HG03196 (cell line): ENCODE measurements around the gene SCAND1.
"Not testable (repeated sequence)": the region's sequence is repeated elsewhere in the genome, so short reads cannot be mapped to it uniquely, and the experiment has no call there.

Experiments
- ATAC-seq: cut with Tn5 transposase; IDR thresholded peaks from one replicate; pipeline ENCODE4 v1.9.1; 2021; ENCODE audit not compliant: unreplicated experiment

SCAND1 gene

GRCh38 chr20:35954200-35954906, at the start of gene SCAND1:
Gene SCAND1 (minus strand): TSS chr20:35954502. CDS start chr20:35954284, 218 bp downstream.
- peak; percentile 88 for ATAC-seq

DNA sequence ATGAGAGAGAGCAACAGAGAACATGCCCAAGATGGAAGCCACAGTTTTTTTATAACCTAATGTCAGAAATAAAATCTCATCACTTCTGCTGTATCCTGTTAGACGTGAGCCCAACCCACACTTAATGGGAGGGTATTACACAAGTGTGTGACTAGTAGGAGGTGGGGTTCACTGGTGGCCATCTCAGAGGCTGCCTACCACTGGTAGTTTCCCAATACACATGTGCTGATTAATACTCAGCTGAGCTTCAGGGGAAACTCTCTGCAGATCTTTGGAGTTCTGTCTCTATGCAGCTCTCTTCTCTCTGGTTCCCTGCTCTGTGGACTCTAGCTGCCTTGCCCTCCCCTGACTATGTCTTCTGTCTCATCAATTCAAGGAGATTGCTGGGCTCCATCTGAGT, 49.7 kb upstream of the SCAND1 start:
- no peak for ATAC-seq

GRCh38 chr20:36002855-36003254, 48.6 kb upstream of the SCAND1 start:
- no peak for ATAC-seq

DNA sequence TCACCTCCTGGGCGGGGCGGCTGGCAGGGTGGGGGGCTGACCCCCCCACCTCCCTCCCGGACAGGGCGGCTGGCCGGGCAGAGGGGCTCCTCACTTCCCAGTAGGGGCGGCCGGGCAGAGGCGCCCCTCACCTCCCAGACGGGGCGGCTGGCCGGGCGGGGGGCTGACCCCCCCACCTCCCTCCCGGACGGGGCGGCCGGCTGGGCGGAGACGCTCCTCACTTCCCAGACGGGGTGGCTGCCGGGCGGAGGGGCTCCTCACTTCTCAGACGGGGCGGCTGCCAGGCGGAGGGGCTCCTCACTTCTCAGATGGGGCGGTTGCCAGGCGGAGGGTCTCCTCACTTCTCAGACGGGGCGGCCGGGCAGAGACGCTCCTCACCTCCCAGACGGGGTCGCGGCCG, 47.0 kb upstream of the SCAND1 start:
- not testable (repeated sequence) for ATAC-seq

DNA sequence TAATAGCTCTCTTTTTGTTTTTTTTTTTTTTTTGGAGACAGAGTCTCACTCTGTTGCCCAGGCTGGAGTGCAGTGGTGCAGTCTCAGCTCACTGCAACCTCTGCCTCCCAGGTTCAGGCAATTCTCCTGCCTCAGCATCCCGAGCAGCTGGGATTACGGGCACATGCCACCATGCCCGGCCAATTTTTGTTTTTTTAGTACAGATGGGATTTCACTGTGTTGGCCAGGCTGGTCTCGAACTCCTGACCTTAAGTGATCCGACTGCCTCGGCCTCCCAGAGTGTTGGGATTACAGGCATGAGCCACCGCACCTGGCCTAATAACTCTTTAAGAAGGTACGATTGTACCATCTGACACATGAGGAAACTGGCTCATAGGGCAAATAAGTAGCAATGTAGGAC, 42.2 kb upstream of the SCAND1 start:
- ATAC-seq, result not testable (repeated sequence)

GRCh38 chr20:35994994-35995453, 40.7 kb upstream of the SCAND1 start:
- no peak for ATAC-seq

DNA sequence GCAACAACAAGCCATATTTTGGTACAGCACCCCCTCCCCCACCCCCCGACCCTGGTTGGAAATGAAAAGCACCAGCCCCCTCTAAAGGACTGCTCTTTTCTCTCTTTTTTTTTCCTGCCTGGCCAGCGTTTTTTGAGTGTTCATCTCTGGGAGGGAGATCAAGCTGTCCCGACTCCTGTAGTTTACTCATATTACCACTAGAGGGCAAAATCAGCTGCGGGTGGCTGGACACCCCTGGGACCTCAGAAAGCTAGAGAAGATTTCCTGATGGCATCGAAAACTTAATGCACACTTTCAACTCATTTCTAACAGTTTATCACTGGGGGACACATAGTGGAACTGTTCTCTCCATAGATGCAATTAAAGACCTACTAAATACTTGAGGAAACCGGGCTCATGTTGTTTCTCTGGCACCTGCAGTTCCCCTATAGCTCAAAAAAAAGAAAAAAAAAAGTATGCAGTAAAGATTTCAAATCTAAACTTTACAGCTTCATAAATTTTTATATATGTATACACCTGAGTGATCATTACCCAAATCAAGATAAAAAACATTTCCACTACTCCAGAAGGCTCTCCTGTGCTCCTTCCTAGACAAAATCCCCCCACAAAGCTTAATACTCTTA, 38.5 kb upstream of the SCAND1 start:
- ATAC-seq, result no peak

GRCh38 chr20:35991142-35991771, 37.0 kb upstream of the SCAND1 start:
- no peak for ATAC-seq

DNA sequence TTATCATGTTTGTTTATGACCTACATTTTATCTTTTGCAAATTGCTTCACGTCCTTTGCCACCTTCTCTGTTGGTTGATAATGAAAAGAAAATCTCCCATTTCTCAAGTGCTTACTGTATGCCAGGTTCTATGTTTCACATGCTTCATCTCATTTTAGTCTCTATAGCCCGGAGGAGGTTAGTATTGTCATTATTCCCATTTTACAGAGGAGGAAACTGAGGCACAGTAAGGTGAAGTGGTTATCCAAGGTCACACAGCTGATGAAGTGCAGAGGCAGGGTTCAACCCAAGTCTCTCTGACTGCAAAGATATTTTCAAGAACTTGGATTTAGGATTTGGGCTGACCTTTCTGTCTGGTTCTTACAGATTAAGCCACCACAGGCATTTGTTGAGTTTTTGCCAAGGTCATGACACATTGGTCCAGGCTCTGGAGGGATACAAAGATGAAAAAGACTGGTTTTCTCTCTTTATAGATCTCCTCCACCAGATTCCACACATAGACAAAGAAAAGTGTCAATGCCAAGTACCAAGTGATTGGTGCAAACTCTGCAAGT, 34.7 kb upstream of the SCAND1 start:
- no peak for ATAC-seq

GRCh38 chr20:35985806-35986205, 31.5 kb upstream of the SCAND1 start:
- ATAC-seq, result no peak

GRCh38 chr20:35984382-35984781, 30.1 kb upstream of the SCAND1 start:
- no peak for ATAC-seq

- ATAC-seq, result no peak
Observed at GRCh38 chr20:35981969-35982368, 27.7 kb upstream of the SCAND1 start.

DNA sequence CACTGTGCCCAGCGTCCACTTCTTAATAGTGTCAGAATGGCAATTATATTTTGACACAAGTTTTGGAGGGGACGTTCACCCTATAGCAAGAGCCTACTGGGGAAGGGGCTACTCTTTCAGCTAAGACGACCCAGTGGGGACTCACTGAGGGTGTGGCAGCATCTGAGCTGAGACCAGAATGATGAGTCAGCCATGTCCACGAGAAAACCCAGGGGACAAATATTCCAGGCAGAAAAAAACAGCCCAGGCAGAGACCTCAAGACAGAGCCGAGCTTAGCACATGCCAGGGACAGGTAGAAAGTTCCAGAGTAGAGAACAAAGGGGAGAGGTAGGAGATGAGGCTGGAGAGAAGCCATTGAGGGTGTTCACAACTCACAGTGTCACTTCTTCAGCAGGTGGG, 25.2 kb upstream of the SCAND1 start:
- ATAC-seq, result no peak

GRCh38 chr20:35978041-35978513, 23.8 kb upstream of the SCAND1 start:
- ATAC-seq, result no peak

DNA sequence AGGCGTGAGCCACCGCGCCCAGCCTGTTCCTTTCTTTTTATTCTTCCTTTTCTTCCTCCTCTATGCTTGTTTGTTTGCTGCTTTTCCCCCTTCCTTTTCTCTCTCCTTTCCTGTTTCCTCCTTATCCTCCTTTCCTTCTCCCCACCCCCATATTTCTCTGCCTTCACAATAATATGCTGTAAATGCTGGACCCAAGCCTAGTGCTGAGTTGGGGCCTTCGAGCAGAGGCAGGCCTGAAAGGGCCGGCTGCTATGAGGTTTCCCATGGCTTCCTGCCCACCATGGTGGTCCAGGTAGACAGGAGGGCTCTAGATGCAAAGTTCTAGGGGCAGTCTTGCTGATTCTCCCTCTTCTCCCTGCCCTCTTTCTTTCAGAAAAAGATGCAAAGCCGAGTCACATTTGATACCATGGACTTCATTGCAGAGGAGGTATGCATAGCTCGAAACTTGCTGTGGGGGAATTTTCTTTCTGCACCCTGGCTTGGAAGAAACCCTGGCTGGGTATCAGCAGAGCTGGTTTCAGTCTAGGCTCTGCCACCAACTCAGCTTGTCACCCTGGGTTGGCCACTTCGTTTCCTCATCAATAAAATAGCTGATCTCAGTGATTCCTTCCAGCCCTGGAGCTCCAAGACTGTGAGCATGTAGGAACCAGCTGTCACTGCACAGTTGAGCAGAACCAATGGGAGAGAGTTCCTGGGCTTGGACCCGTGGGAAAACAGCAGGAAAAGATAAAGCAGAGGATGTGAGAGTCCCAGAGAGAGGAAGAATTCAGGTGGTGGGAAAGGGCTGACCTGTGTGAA, 21.5 kb upstream of the SCAND1 start:
- ATAC-seq, result no peak

DNA sequence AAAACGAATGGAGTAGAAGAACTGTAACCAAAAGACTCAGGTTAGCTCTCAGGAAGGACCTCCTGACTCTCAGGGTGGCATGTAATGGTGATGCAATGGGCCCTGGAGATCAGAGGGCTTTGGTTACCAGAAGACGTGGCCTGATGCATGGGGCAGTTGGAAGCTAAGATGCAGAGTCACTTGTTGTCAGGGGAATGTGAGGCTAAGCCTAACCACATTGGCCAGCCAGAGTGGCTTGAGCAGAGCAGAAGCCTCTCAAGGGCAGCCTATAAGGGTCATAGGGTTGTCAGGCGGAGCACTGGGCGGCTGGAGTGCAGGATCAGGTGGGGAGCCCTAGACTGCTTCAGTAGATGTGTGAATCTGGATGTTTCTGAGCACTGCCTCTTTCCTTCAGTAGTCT, 20.0 kb upstream of the SCAND1 start:
- no peak for ATAC-seq

DNA sequence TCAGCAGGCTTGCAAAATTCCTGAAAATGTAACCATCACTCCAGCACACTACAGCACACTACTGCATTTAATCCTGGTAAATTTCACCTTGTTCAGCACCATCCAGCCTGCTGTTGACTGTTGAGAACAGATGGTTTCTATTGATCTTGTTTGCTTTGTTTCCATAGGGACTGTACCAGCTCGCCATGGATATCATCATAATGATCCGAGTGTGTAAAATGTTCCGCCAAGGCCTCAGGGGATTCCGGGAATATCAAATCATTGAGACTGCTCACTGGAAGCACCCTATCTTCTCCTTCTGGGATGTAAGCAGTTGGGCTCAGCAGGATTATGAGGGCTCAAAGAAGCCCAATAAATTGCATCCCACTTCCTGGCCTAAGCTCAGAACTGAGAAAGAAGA, 18.2 kb upstream of the SCAND1 start:
- ATAC-seq, result no peak

DNA sequence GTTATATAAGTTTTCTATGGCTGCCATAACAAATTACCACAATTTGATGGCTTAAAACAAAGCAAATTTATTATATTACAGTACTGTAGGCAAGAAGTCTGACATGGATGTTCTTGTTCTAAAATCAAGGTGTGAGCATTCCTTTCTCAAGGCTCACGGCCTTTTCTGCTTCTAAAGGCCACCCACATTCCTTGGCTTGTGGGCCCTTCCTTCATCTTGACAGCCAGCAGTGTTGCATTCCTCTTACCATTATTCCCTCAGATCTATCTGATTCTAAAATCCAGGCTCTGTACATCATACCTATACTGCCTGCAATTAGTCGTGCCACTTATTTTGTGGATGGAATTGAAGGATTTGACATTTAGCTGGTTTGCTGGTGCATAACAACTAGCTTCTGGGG, 17.7 kb upstream of the SCAND1 start:
- ATAC-seq, result no peak

DNA sequence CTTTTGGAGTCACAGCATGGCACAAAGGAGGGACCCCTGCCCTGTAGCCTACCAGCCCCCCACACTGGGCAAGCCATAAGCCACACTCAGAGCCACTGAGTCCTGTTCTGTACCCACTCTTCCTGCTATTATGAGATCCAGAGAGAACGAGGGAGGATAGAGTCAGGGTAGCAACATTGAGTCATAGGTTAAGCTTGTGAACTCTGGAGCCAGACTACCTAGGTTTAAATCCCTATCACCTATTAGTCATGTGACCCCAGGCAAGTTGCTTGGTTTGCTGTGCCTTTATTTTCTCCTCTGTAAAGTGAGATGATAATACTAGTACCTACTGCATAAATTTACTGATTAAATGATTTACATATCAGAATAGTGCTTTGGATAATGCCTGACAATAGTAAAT, 14.6 kb upstream of the SCAND1 start:
- ATAC-seq, result no peak

DNA sequence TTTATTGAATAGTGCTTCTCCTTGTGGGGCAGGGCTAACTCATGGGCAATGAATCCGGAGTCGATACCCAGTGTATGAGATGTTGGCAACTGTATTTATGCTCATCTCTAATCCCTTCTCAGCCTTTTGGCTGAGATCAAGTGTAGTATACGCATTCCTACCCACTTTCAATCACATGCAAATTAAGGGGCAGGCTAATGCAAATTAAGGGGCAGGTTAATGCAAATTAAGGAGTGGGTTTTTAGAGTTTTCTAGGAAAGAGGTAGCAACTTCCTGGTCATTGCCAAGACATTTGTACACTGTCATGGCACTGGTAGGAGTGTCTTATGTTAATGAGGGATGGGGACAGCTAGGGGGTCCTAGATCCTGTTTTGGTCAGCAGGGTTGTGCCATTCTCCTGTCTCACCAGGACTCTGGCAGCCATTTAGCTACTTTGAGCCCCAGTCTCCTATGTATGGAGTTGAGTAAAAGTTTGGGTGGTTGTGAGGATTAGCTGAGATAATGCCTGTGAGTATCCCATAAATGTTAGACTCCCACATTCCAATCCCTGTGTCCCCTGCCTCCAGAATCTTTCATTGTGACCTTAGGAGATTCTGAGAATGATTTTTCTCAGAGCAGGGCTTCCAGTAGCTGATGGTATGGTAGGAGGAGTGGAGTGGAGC, 13.8 kb upstream of the SCAND1 start, which contains the start of gene CNBD2:
Gene CNBD2, plus strand, starts transcription at position 612 of the 662 bp plus-strand sequence. CDS start 173 bp downstream, outside the sequence.
- no peak for ATAC-seq
